22Rv1 (cell line): ENCODE results near the gene MROH7.

Experiments
- H3K27ac ChIP-seq: fragments of 450-650 bp; 2 replicates; pipeline ENCODE4 v1.5.1; 2017
- ZFX ChIP-seq: fragments of 450-650 bp; IDR thresholded peaks from 2 replicates; pipeline ENCODE4 v1.6.1; 2017; ENCODE audit warnings: antibody characterized with exemption, borderline replicate concordance
- TF ChIP-seq, protein P1 (sequence below): fragments of 450-650 bp; IDR thresholded peaks from 2 replicates; pipeline ENCODE4 v1.5.1; 2017; ENCODE audit warnings: mild to moderate bottlenecking

MROH7 gene

DNA sequence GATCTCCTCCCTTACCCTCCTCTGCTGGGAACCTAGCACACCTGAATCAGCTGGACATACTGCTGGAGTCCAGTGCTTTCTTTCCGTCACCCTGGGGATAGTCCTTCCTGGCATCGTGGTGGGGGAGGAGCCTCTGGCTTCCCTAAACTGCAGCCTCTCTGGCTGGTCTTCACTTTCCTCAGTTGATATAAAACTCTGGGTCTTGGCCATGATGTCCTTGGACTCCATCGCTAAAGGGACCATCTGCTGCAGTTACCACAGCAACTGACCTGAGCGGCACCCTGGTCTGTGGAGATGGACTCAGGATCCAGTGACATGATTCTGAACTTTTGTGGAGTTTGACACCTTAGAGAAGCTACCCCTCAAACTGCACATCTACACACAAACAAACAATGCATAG, 99.9 kb downstream of the MROH7 start:
- no peak for TF ChIP-seq ZFX
- TF ChIP-seq, protein P1, sequence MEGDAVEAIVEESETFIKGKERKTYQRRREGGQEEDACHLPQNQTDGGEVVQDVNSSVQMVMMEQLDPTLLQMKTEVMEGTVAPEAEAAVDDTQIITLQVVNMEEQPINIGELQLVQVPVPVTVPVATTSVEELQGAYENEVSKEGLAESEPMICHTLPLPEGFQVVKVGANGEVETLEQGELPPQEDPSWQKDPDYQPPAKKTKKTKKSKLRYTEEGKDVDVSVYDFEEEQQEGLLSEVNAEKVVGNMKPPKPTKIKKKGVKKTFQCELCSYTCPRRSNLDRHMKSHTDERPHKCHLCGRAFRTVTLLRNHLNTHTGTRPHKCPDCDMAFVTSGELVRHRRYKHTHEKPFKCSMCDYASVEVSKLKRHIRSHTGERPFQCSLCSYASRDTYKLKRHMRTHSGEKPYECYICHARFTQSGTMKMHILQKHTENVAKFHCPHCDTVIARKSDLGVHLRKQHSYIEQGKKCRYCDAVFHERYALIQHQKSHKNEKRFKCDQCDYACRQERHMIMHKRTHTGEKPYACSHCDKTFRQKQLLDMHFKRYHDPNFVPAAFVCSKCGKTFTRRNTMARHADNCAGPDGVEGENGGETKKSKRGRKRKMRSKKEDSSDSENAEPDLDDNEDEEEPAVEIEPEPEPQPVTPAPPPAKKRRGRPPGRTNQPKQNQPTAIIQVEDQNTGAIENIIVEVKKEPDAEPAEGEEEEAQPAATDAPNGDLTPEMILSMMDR: no peak
- H3K27ac ChIP-seq: no peak overlapping the region

DNA sequence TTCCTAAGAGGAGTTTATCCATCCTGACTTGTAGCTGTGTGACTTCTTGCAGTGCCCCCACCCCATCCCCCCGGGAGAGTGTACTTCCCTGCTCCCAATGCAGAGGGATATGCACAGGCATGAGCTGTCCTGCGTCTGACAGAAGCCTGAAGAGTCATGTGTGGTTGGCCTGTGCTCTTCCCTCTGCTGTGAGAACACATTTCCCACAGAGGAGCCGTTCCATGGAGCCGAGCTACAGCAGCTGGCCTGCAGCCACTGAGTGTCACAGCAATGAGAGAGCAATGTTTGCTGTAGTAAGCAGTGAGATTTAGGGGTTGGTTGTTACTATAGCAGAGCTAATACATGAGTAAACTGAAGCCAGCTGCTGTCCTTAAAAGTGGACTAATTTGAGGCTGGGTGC, 100.7 kb downstream of the MROH7 start:
- TF ChIP-seq, protein P1: no peak
- no peak for TF ChIP-seq ZFX

DNA sequence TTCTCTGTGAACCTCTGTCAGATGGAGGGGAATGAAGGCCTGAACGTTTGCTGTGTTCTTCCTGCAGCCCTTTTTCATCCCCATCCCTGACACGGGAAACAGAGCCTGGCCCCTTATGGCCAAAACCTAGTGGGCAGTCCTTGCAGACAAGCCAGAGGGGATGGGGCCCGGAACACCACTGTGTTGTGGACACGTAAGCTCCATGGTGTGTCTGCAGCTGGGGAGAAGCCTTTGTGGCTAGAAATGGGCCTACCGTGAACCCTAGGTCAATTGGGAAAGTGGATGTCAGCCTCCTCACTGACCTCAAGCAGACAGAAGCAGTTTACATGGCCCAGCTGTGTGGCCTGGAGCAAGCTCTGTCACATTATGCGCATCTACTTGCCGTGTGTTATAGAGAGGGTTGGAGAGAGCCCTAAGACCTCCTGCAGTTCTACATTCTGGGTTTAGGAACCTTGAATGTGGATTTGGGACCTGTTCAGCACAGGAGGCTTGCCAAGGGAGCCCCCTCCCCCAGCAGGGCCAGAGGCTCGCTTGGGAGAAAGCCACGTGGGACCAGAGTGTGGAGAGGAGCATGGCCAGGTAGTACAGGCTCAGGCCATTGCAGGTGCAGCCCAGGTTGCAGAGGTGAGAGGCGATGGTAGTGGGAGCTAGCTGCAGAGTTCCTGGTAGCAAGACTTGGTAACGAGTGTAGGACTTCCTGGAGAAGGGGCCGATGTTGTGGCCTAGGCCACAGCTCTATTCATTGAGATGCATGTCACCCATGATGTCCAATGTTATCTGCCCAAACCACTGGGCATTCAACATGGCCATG, 102.0 kb downstream of the MROH7 start:
- no peak for TF ChIP-seq ZFX
- TF ChIP-seq, protein P1: no peak
- no peak overlapping the region for H3K27ac ChIP-seq

More for the DNA sequence above, 100.7 kb downstream of the MROH7 start:
- H3K27ac ChIP-seq: no peak overlapping the region

DNA sequence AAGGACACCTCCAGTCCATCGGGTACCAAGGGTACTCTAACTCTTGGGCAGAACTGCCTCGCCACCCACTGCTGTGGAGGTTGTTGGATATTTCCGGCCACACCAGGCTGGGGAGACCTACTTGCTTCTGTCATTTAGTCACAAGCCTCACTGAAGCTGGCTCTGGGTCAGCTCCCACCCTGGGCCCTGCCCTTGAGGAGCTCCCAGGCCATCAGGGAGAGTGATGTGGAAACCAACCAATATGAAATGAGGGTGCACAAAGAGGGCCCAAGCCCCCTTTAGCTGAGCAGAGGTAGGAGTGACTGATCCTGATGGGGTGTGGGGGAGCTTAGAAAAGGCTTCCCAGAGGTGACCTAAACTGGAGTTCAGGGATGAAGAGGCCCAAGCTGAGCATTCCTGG, 103.1 kb downstream of the MROH7 start:
- TF ChIP-seq ZFX: no peak
- TF ChIP-seq, protein P1: no peak
- no peak overlapping the region for H3K27ac ChIP-seq

DNA sequence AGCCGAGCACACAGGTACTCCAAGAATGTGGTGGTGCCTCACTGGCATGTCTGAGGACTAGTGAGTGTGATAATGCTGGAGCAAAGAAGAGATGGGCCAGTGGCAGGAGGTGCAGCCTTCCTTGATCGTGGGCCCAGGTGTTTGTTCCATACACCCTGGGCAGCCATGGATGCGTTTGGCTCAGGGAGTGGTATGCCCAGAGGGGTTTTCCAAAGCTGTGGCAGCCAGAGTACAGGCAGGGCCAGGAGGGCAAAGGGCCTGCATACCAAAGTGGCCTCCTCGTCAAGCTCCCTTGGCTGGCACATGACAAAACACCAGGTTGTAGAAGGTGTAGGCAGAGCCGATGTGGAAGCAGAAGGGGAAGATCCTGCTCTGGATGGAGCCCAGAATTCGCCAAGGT, 103.7 kb downstream of the MROH7 start:
- no peak for TF ChIP-seq ZFX
- TF ChIP-seq, protein P1: no peak
- H3K27ac ChIP-seq: no peak overlapping the region

DNA sequence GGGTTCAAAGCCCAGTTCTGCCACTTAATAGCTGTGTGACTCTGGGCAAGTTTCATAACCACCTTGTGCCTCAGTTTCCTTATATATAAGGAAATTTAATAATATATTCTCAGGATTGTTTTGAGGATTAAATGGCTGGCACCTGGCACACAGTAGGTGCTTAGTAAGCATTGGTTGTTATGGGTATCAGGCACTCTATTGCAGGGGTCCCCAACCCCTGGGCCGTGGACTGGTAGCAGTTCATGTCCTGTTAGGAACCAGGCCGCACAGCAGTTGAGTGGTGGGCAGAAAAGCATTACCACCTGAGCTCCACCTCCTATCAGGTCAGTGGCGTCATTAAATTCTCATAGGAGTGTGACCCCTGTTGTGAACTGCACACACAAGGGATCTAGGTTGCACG, 104.3 kb downstream of the MROH7 start:
- H3K27ac ChIP-seq: no peak overlapping the region
- TF ChIP-seq, protein P1: no peak
- no peak for TF ChIP-seq ZFX

DNA sequence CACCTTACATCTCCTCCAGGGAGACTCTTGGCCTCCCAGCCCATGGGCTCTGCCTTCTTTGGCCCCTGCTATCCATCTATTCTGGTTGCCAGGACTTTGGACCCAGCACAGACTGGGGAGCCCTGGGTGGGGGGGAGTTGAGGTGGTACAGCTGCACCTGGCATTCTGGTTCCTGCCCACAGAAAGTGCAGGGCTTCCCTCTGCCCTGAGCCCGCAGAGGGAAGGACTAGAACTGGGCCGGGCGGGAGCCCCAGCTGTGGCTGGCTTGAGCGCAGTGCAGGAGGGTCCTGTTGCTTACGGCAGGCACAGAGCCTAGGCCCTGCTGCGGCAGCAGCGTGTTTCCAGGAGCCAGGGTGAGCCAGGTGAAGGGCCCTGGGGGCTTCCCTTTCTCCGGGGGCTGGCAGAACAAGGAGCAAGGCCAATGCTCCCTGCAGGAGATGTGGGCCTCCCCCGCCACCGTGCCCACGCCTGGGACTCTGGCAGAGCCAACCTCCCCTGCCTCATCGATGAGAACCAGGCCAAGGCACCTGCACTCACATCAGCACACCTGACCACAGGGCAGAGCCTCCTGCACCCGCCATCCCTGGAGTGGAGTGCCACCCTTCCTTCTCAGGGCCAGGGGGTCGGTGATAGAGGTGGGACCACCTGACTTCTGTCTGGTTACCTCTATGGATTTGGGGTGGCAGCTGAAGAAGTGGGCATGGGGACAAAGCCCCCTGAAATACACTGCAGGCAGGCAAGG, 106.7 kb downstream of the MROH7 start:
- no peak overlapping the region for H3K27ac ChIP-seq
- TF ChIP-seq, protein P1: no peak
- TF ChIP-seq ZFX: no peak
